ENCODE results near the gene SMIM1.
"Not testable (repeated sequence)": the region's sequence is repeated elsewhere in the genome, so short reads cannot be mapped to it uniquely, and the experiment has no call there.

The SMIM1 gene

DNA sequence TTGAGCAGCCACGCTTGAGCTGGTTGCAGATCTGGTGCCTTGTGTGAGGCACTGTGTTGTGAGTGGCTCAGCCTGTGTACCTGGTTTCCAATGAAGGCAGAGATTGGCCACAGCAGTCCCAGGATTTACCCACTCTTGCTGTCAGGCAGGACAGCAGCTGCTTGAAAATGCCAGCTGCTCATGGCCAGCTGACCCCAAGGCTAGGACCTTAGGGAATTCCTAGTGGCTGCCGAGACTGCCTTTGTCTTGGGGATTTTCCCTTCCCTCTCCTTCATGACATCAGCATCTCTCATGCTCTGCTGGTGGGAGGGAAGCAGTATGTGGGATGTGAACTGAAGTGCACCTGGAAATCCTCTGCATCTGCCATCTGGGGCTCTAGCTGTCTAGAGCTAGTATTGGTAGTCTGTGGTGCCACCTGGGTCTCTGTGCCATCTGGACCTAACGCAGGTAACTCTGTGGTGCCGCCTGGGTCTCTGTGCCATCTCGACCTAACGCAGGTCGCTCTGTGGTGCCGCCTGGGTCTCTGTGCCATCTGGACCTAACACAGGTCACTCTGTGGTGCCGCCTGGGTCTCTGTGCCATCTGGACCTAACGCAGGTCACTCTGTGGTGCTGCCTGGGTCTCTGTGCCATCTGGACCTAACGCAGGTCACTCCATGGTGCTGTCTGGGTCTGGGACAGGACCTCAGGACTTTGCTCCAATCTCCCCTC is 27.6 kb downstream of the SMIM1 start:
- no peak overlapping the region for H3K9ac ChIP-seq (ENCODE audit: low read length)
- H3K27me3 ChIP-seq (ENCODE audit: control insufficient read depth, insufficient read depth, low read length) = peaks cover 2% of the 10 kb centered on the region
- peaks cover 5% of the 10 kb centered on the region for H3K4me1 ChIP-seq (ENCODE audit: control insufficient read depth, insufficient read depth, low read length)
- H3K9me3 ChIP-seq (ENCODE audit: control insufficient read depth, low read length) = no peaks in the 10 kb centered on the region
- H3K36me3 ChIP-seq (ENCODE audit: control insufficient read depth, insufficient read depth, low read length) = no peaks in the 10 kb centered on the region
- H3K4me3 ChIP-seq (ENCODE audit: low read length) = no peak overlapping the region

DNA sequence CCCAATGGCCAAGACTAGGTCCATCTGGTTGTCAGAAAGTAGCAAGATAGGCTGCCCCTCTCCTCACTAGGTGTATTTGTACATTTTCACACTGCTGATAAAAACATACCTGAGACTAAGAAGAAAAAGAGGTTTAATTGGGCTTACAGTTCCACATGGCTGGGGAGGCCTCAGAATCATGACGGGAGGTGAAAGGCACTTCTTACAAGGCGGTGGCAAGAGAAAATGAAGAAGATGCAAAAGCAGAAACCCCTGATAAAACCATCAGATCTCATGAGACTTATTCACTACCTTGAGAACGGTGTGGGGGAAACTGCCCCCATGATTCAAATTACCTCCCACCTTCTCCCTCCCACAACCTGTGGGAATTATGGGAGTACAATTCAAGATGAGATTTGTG is 28.2 kb downstream of the SMIM1 start:
- H3K9ac ChIP-seq (ENCODE audit: low read length); H3K36me3 ChIP-seq (ENCODE audit: control insufficient read depth, insufficient read depth, low read length); H3K27me3 ChIP-seq (ENCODE audit: control insufficient read depth, insufficient read depth, low read length); H3K4me1 ChIP-seq (ENCODE audit: control insufficient read depth, insufficient read depth, low read length); H3K4me3 ChIP-seq (ENCODE audit: low read length); H3K9me3 ChIP-seq (ENCODE audit: control insufficient read depth, low read length): not testable (repeated sequence)

DNA sequence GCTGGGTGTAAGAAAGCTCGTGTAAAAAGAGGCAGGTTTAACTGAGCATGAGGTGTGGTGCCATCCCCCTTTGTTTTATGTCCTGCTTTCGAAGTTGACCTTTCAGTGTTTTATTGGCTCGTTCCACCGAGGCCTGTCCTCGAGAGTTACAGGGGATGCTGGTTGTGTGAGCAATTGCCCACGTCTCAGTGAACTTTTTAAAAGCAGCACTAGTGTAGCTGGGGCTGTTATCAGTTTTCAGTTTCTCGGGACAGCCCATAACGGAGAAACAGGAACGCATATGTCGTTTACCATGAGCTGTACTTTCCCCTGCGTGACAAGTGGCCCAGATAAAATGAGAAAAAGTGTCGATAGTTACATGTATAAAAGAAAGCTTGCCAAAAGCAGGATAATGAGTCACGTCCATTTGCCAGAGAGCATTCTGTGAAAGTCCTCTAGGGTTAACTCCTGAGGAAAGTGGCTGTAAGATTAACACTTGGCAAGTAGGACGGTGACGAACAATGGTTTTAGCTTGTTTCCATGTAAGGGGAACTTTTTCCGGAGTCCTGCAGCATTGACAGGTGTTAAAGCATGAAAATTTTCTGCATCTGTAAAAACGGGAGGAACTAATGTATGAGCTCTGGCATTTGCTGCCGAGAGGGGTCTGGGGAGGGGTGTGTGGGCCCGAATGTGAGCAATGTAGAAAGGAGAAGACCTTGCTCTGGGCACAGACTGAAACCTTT is 31.5 kb downstream of the SMIM1 start:
- Histone ChIP-seq H3K9me3 (ENCODE audit: control insufficient read depth, low read length) (no peaks in the 10 kb centered on the region), H3K36me3 (ENCODE audit: control insufficient read depth, insufficient read depth, low read length) (no peaks in the 10 kb centered on the region), H3K9ac (ENCODE audit: low read length) (no peak overlapping the region), H3K4me1 (ENCODE audit: control insufficient read depth, insufficient read depth, low read length) (no peaks in the 10 kb centered on the region), H3K4me3 (ENCODE audit: low read length) (no peak overlapping the region), H3K27me3 (ENCODE audit: control insufficient read depth, insufficient read depth, low read length) (peaks cover 2% of the 10 kb centered on the region)

DNA sequence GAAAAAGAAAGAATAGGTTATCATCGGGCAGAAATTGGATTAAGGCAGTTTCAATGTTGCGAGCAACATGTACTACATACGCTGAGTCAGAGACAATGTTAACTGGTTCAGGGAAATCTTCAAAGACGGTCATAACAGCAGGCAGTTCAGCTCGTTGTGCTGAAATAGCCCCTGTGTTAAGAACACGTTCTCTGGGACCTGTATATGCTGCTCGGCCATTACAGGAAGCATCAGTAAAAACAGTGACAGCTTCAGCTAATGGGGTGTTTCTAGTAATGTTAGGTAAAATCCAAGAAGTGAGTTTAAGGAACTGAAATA is 32.0 kb downstream of the SMIM1 start:
- not testable (repeated sequence) for H3K4me3 ChIP-seq (ENCODE audit: low read length); H3K4me1 ChIP-seq (ENCODE audit: control insufficient read depth, insufficient read depth, low read length); H3K9ac ChIP-seq (ENCODE audit: low read length); H3K27me3 ChIP-seq (ENCODE audit: control insufficient read depth, insufficient read depth, low read length); H3K9me3 ChIP-seq (ENCODE audit: control insufficient read depth, low read length); H3K36me3 ChIP-seq (ENCODE audit: control insufficient read depth, insufficient read depth, low read length)

DNA sequence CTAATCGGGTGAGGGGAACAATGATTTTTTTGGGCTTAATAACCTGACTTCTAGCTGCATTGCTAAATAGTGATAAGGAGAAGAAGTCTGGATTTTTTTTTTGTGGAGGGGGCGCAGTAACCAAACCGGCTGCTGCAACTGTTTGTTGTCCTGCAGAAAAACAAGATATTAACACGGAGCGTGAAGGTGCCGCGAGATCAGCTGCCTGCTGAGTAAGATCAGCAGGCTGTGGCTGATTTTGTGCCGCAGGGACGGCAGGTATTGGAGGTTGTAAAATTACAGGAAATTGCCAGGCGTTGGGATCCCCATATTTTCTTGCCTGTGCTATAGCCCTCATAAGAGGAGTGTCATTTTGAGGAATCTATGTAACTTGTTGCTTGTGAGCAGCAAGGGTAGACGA is 32.5 kb downstream of the SMIM1 start:
- Histone ChIP-seq H3K9ac (ENCODE audit: low read length) (no peak overlapping the region), H3K36me3 (ENCODE audit: control insufficient read depth, insufficient read depth, low read length) (no peaks in the 10 kb centered on the region), H3K4me3 (ENCODE audit: low read length) (no peak overlapping the region), H3K27me3 (ENCODE audit: control insufficient read depth, insufficient read depth, low read length) (peaks cover 2% of the 10 kb centered on the region), H3K4me1 (ENCODE audit: control insufficient read depth, insufficient read depth, low read length) (no peaks in the 10 kb centered on the region), H3K9me3 (ENCODE audit: control insufficient read depth, low read length) (no peaks in the 10 kb centered on the region)

DNA sequence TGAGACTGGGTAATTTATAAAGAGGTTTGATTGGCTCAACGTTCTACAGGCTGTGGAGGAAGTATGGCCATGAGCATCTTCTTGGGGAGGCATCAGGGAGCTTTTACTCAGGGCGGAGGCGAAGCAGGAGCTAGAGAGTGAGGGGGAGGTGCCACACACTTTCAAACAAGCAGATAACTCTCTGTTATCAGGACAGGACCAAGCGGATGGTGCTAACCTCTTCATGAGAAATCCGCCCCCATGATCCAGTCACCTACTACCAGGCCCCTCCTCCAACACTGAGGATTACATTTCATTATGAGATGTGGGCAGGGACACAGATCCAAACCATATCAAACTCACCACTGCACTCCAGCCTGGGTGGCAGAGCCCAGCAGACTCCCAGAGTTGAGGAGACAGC is 35.2 kb downstream of the SMIM1 start:
- Histone ChIP-seq H3K9ac (ENCODE audit: low read length) (no peak overlapping the region), H3K4me3 (ENCODE audit: low read length) (no peak overlapping the region), H3K9me3 (ENCODE audit: control insufficient read depth, low read length) (no peaks in the 10 kb centered on the region), H3K27me3 (ENCODE audit: control insufficient read depth, insufficient read depth, low read length) (no peaks in the 10 kb centered on the region), H3K4me1 (ENCODE audit: control insufficient read depth, insufficient read depth, low read length) (no peaks in the 10 kb centered on the region), H3K36me3 (ENCODE audit: control insufficient read depth, insufficient read depth, low read length) (no peaks in the 10 kb centered on the region)

DNA sequence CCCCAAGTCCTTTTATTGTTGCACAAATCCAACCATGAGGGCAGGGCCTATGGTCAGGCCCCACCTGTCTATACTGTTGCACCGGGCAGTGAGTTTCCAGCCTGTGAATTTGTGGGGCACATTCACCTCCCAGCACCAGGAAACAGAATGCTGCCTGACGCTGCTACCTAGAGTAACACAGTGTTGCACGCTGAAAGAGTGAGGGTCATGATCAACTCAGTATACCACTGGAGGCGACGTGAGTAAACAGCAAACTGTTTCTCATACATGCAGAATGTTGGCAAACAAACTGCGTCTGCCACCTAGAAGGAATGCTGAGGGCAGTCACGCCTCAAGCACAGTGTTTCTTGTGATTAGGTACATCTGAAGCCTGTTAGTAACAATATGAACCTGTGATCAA is 37.1 kb downstream of the SMIM1 start:
- H3K9me3 ChIP-seq (ENCODE audit: control insufficient read depth, low read length) = no peaks in the 10 kb centered on the region
- H3K36me3 ChIP-seq (ENCODE audit: control insufficient read depth, insufficient read depth, low read length) = no peaks in the 10 kb centered on the region
- no peaks in the 10 kb centered on the region for H3K27me3 ChIP-seq (ENCODE audit: control insufficient read depth, insufficient read depth, low read length)
- H3K4me3 ChIP-seq (ENCODE audit: low read length) = no peak overlapping the region
- H3K9ac ChIP-seq (ENCODE audit: low read length) = no peak overlapping the region
- no peaks in the 10 kb centered on the region for H3K4me1 ChIP-seq (ENCODE audit: control insufficient read depth, insufficient read depth, low read length)

DNA sequence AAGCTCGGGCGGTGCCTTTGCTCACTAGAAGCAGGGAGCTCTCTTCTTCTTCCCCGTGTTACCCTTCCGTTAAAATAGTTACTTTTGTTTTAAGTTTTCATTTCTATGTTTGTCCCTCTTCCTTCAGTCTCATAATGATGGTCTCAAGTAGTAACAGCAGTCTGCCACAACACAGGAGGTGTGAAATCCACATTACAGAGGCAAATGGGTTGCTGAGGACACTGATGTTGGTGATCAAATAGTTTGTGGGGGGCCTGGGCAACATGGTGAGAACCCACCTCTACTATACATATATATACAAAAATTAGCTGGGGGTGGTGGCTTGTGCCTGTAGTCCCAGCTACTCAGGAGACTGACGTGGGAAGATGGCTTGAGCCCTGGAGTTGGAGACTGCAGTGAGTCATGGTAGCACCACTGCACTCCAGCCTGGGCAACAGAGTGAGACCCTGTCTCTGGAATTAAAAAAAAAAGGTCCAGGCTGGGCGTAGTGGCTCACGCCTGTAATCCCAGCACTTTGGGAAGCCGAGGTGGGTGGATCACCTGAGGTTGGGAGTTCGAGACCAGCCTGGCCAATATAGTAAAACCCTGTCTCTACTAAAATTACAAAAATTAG is 37.7 kb downstream of the SMIM1 start:
- H3K36me3 ChIP-seq (ENCODE audit: control insufficient read depth, insufficient read depth, low read length); H3K9ac ChIP-seq (ENCODE audit: low read length); H3K4me3 ChIP-seq (ENCODE audit: low read length); H3K27me3 ChIP-seq (ENCODE audit: control insufficient read depth, insufficient read depth, low read length); H3K4me1 ChIP-seq (ENCODE audit: control insufficient read depth, insufficient read depth, low read length); H3K9me3 ChIP-seq (ENCODE audit: control insufficient read depth, low read length): not testable (repeated sequence)

DNA sequence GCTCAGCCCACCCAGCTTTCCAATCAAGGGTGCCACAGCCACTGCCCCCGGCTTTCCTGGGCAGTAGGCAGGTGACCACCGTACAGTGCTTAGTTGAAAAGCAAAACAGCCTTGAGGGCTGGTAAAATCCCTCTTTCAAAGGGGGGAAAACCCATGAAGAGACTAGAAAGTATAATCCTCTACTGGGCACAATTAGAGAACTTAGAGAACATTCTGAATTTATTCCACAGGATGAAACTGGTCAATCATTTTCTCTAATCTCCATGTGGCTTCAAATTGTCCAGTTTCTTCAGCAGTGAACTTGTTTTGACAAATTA is 39.0 kb downstream of the SMIM1 start:
- H3K36me3 ChIP-seq (ENCODE audit: control insufficient read depth, insufficient read depth, low read length) = no peaks in the 10 kb centered on the region
- no peak overlapping the region for H3K9ac ChIP-seq (ENCODE audit: low read length)
- no peaks in the 10 kb centered on the region for H3K9me3 ChIP-seq (ENCODE audit: control insufficient read depth, low read length)
- no peaks in the 10 kb centered on the region for H3K4me1 ChIP-seq (ENCODE audit: control insufficient read depth, insufficient read depth, low read length)
- no peak overlapping the region for H3K4me3 ChIP-seq (ENCODE audit: low read length)
- H3K27me3 ChIP-seq (ENCODE audit: control insufficient read depth, insufficient read depth, low read length) = no peaks in the 10 kb centered on the region

DNA sequence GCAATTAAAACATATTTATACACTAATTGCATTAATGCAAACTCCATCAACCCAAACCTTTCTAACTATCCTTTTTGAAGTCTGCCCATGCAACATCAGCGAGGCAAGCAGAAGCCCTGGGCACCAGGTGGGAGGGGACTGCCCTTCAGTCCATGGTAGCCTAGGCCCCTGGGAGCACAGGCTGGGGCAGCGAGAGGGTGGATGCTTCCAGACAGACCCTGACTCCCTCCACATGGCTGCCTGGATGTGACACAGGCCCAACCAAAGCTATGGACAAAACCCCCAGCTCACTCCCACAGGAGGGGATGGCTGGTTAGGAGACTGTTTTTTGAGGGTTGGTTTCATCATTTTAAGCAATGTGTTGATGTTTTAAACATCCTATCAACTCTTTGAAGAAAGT is 41.5 kb downstream of the SMIM1 start:
- H3K4me3 ChIP-seq (ENCODE audit: low read length) = no peak overlapping the region
- H3K9me3 ChIP-seq (ENCODE audit: control insufficient read depth, low read length) = no peaks in the 10 kb centered on the region
- no peaks in the 10 kb centered on the region for H3K27me3 ChIP-seq (ENCODE audit: control insufficient read depth, insufficient read depth, low read length)
- H3K36me3 ChIP-seq (ENCODE audit: control insufficient read depth, insufficient read depth, low read length) = no peaks in the 10 kb centered on the region
- no peaks in the 10 kb centered on the region for H3K4me1 ChIP-seq (ENCODE audit: control insufficient read depth, insufficient read depth, low read length)
- no peak overlapping the region for H3K9ac ChIP-seq (ENCODE audit: low read length)

DNA sequence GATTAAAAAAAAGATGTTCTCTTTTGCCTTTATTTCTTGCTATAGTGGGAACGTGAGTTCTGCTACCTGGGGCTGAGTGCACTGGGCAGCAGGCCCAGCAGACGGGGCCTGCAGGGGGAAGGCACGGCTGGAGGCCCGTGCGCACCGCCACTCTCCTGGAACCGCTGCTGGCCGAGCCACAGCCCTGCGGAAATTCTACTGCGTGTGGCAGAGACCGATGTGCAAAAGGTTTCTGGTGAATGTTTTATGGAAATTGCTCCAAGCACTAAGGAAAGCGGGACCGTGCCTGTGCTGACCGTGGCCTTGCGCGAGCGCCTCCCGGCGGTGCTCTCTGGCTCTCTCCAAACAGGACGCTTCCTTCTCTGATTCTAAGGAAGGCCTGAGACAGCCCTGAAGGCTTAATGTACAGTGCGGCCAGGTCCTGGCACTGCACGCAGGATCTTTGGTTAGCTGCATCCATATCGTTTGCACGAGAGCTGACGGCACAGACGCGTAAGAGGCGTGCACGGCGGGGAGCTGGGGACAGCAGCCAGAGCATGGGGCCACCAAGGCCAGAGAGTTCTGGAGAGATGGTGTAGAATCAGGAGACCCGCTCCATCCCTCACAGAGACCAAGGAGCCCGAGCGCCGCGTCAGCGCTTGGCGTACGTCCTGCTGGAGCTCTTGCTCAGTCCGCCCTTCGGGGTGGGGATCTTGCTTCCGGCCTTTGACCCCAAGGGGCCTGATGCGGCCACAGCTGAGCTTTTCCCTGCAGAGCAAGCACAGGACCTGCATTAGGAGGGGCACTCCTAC is 42.4 kb downstream of the SMIM1 start:
- no peaks in the 10 kb centered on the region for H3K27me3 ChIP-seq (ENCODE audit: control insufficient read depth, insufficient read depth, low read length)
- no peak overlapping the region for H3K9ac ChIP-seq (ENCODE audit: low read length)
- no peaks in the 10 kb centered on the region for H3K9me3 ChIP-seq (ENCODE audit: control insufficient read depth, low read length)
- H3K4me1 ChIP-seq (ENCODE audit: control insufficient read depth, insufficient read depth, low read length) = no peaks in the 10 kb centered on the region
- no peak overlapping the region for H3K4me3 ChIP-seq (ENCODE audit: low read length)
- H3K36me3 ChIP-seq (ENCODE audit: control insufficient read depth, insufficient read depth, low read length) = no peaks in the 10 kb centered on the region

Data from mucosa of stomach (tissue), 1 donor.